K562 (cell line): ENCODE results near the gene IFITM2. TPM values are rescaled to one million over a fixed set of nuclear protein-coding genes. Genes with fewer than 3 reads are reported as not detected.

ENCODE experiments used
- ATAC-seq: fragments of 200-7000 bp; cut with Tn5 transposase; 3 replicates; pipeline ENCODE4 v1.9.1; 2020; ENCODE audit warnings: moderate library complexity
- BruUV-seq: library from RNA; stranded (reverse); fragments of 400-500 nt; replicated peaks from 2 replicates; lab custom pipeline; 2021; lab: Mats Ljungman, UMichigan
- CTCF ChIA-PET: fragments of 300-600 bp; formaldehyde crosslinking; extraction: SDS; loops from one replicate; lab custom pipeline; 2021; ENCODE audit warnings: low intra/inter-chr PET ratio; lab: Yijun Ruan, JAX
- POLR2A ChIA-PET: fragments of 300-600, 350-650 bp; sonication (Branson Sonifier 250); formaldehyde crosslinking; extraction: SDS; loops from one replicate; lab custom pipeline; 2021; ENCODE audit warnings: antibody characterized with exemption, inconsistent platforms; lab: Yijun Ruan, JAX
- DNase-seq, 4 experiments: peaks; one replicate each; pipeline versions ENCODE4 v3.0.0 to v3.0.0-alpha.2; 2011 to 2018; ENCODE audit warnings: low spot score in 3 of 4, mixed read lengths in 3 of 4; ENCODE audit errors: extremely low read depth in 1 of 4
- FAIRE-seq: peaks from 2 replicates; lab custom pipeline; 2011; peaks lifted over from hg19 to GRCh38; lab: Jason Lieb, UNC
- H2AFZ ChIP-seq: 2 replicates; pipeline ENCODE4 v1.6.0; 2011; ENCODE audit warnings: low read depth, low read length, control low read depth, inconsistent platforms
- H3K27ac ChIP-seq: fragments of 200-600 bp; 3 replicates; pipeline ENCODE4 v1.8.0; 2011; ENCODE audit warnings: low read depth, mild to moderate bottlenecking, control low read depth, inconsistent platforms, low read length, moderate library complexity, mixed read lengths; ENCODE audit errors: extremely low read depth
- H3K27me3 ChIP-seq, 2 experiments: fragments of 300-600 bp in 1 of 2; 2 replicates in 1 of 2; 3 replicates in 1 of 2; pipeline versions ENCODE4 v1.6.0 to v1.8.0; 2011; ENCODE audit warnings: inconsistent platforms in 2 of 2, low read length in 2 of 2, mild to moderate bottlenecking in 1 of 2, mixed read lengths in 1 of 2, moderate library complexity in 1 of 2; ENCODE audit not compliant: control insufficient read depth in 2 of 2, insufficient read depth in 2 of 2
- H3K36me3 ChIP-seq: fragments of 300-600 bp; 3 replicates; pipeline ENCODE4 v1.8.0; 2011; ENCODE audit warnings: mild to moderate bottlenecking, low read length, inconsistent platforms; ENCODE audit not compliant: control insufficient read depth, insufficient read depth
- H3K4me1 ChIP-seq, 2 experiments: fragments of 200-600 bp in 1 of 2; replicated peaks in 1 of 2; 2 replicates in 1 of 2; 3 replicates in 1 of 2; pipeline versions ENCODE4 v1.5.1 to v1.8.0; 2011; ENCODE audit warnings: inconsistent platforms in 2 of 2, low read length in 2 of 2, mild to moderate bottlenecking in 1 of 2, mixed read lengths in 1 of 2, moderate library complexity in 1 of 2; ENCODE audit not compliant: control insufficient read depth in 2 of 2, insufficient read depth in 2 of 2
- H3K4me2 ChIP-seq: 2 replicates; pipeline ENCODE4 v1.6.1; 2011; ENCODE audit warnings: low read length, control low read depth, inconsistent platforms, mixed read lengths; ENCODE audit not compliant: insufficient read depth
- H3K4me3 ChIP-seq: fragments of 200-600 bp; sonication (generic), shearing (Covaris generic); 2 replicates; pipeline ENCODE4 v1.5.1; 2016; ENCODE audit warnings: control low read depth, inconsistent platforms
- H3K79me2 ChIP-seq: fragments of 200-600 bp; 3 replicates; pipeline ENCODE4 v1.8.0; 2011; ENCODE audit warnings: low read length, inconsistent platforms; ENCODE audit not compliant: control insufficient read depth, insufficient read depth
- H3K9ac ChIP-seq, 2 experiments: 2 replicates each; pipeline versions ENCODE4 v1.6.0 to v1.6.1; 2011; ENCODE audit warnings: low read depth in 2 of 2, low read length in 2 of 2, control low read depth in 1 of 2, inconsistent platforms in 1 of 2, mild to moderate bottlenecking in 1 of 2, mixed read lengths in 1 of 2; ENCODE audit not compliant: insufficient read depth in 1 of 2
- H3K9me1 ChIP-seq: one replicate; pipeline ENCODE4 v1.6.0; 2011; ENCODE audit warnings: inconsistent platforms, mild to moderate bottlenecking, low read length, moderate library complexity; ENCODE audit not compliant: control insufficient read depth, insufficient read depth
- H3K9me3 ChIP-seq: replicated peaks from 2 replicates; pipeline ENCODE4 v1.5.1; 2011; ENCODE audit warnings: low read depth, low read length, inconsistent platforms; ENCODE audit not compliant: control insufficient read depth, insufficient read depth
- H4K20me1 ChIP-seq: replicated peaks from 2 replicates; pipeline ENCODE4 v1.6.1; 2011; ENCODE audit warnings: low read length, inconsistent platforms, mixed read lengths; ENCODE audit not compliant: control insufficient read depth, insufficient read depth
- L3MBTL2 ChIP-seq: fragments of 450-650 bp; IDR thresholded peaks from 2 replicates; pipeline ENCODE4 v1.6.1; 2016; ENCODE audit warnings: mild to moderate bottlenecking, moderate library complexity
- PRDM10 ChIP-seq: fragments of 450-650 bp; IDR thresholded peaks from 2 replicates; pipeline ENCODE4 v1.6.1; 2018; ENCODE audit not compliant: partially characterized antibody
- PURB ChIP-seq: sonication (generic); formaldehyde crosslinking; IDR thresholded peaks from 2 replicates; pipeline ENCODE4 v1.9.0; 2021; ENCODE audit warnings: low read depth, mild to moderate bottlenecking, missing genetic modification reagents
- RFX7 ChIP-seq: fragments of 250-450 bp; sonication (Bioruptor Pico); IDR thresholded peaks from 2 replicates; pipeline ENCODE4 v1.5.1; 2021; ENCODE audit warnings: mild to moderate bottlenecking
- TSC22D4 ChIP-seq: fragments of 450-650 bp; IDR thresholded peaks from 2 replicates; pipeline ENCODE4 v1.6.1; 2016; ENCODE audit warnings: missing genetic modification characterization, missing biosample characterization, control low read depth
- ZFP1 ChIP-seq: fragments of 450-650 bp; formaldehyde crosslinking; IDR thresholded peaks from 2 replicates; pipeline ENCODE4 v1.4.0; 2020; ENCODE audit warnings: mild to moderate bottlenecking, mixed read lengths
- ZNF75A ChIP-seq: fragments of 450-650 bp; formaldehyde crosslinking; IDR thresholded peaks from 2 replicates; pipeline ENCODE4 v1.4.0; 2020; ENCODE audit warnings: mild to moderate bottlenecking
- WGBS: fragments of 100-300 bp; shearing (Covaris generic); methylation state at CpG from one replicate; pipeline ENCODE4 v1.1.6; 2016; ENCODE audit warnings: low coverage, mixed read lengths; ENCODE audit not compliant: insufficient coverage; ENCODE audit errors: missing lambda C conversion rate; 5-methylcytosine and 5-hydroxymethylcytosine counted together
- in situ Hi-C: fragments of 300-500 bp; cut with MboI; formaldehyde crosslinking; loops from 4 replicates; pipeline ENCODE4 v1.15.0; 2018; ENCODE audit warnings: inconsistent platforms, mixed read lengths
- intact Hi-C: fragments of 100-400 bp; cut with micrococcal nuclease; formaldehyde crosslinking; loops from 2 replicates; pipeline ENCODE4 v1.14.2; 2022
- polyA plus RNA-seq, 8 experiments: library from polyadenylated mRNA; depleted of rRNA in 4 of 8; stranded (reverse) in 5 of 8; unstranded in 3 of 8; fragments of >200 nt; fragmentation: Nextera tagmentation in 2 of 8; fragmentation: Illumina TruSeq in 1 of 8; extraction: Ambion mirVana in 2 of 8; extraction: Trizol in 1 of 8; gene quantifications; 2 replicates each; pipeline versions ENCODE4 v1.2.1 to v1.2.3, GENCODE V29; 2011 to 2014; ENCODE audit warnings: inconsistent platforms in 1 of 8, missing spikeins in 1 of 8
- total RNA-seq, 7 experiments: library from RNA; depleted of rRNA in 6 of 7; stranded (reverse); fragments of >200 nt in 6 of 7; fragmentation: Illumina TruSeq in 2 of 7; extraction: Trizol in 2 of 7; gene quantifications; 2 replicates each; pipeline versions ENCODE4 v1.2.1 to v1.2.3, GENCODE V29; 2011 to 2021; ENCODE audit warnings: low replicate concordance in 1 of 7
- TF ChIP-seq, protein P1 (sequence below): fragments of 450-650 bp; IDR thresholded peaks from 2 replicates; pipeline ENCODE4 v1.6.1; 2016; ENCODE audit warnings: borderline replicate concordance
- TF ChIP-seq, protein P2 (sequence below): fragments of 450-650 bp; formaldehyde crosslinking; IDR thresholded peaks from 2 replicates; pipeline ENCODE4 v1.4.0; 2020; ENCODE audit warnings: mild to moderate bottlenecking, moderate library complexity
- TF ChIP-seq, protein P3 (sequence below): fragments of 250-450 bp; sonication (Bioruptor Pico); IDR thresholded peaks from 2 replicates; pipeline ENCODE4 v1.8.0; 2022; ENCODE audit warnings: inconsistent platforms

IFITM2 gene
- total and polyA plus RNA-seq, 9 of the 15 experiments (the other 6 are each of a cell fraction or from before 2014, with no cell fraction given) = 52.8 to 4,872 (median 356) TPM

DNA sequence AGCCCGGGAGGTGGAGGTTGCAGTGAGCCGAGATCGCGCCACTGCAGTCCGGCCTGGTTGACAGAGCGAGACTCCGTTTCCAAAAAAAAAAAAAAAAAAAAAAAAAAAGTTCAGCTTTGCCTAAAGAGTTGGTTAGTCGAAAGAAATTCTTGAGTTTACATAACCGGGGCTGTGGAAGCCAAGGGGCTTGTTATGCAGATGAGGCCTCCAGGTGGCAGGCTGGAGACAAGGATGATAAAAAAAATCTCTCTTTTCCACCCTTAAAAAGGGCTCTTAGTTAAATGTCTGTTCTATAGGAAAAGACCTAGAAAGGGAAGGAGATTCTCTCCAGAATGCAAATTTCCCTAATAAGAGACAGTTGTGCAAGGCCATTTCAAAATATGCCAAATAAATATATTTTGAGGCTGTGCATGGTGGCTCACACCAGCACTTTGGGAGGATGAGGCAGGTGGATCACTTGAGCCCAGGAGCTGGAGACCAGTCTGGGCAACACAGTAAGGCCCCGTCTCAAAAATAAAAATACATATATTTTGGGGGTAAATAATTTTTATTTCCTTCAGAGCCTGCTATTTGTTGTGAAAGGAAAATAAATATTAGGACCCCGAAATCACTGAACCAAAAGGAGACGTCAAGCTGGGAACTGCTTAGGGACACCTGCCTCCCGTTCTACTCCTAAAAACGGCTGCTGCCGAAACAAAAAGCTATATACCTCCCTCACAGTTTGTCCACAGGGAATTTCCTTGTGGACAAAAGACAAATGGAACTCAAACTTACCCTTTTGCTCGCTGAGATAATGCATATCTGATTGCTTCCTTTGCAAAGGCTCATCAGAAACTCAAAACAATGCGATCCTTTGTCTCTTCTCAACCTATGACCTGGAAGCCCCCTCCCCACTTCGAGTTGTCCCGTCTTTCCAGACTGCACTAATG is 2.4 kb upstream of the IFITM2 start:
- Histone ChIP-seq H3K4me3 (no peak overlapping the region), H2AFZ (peak overlapping the region; percentile 84), H3K79me2 (peaks cover 21% of the 10 kb centered on the region), H3K9ac (no peak overlapping the region; a peak in 1 of 4 replicates), H3K9me1 (no peaks in the 10 kb centered on the region), H3K36me3 (0 out of 3 replicates have a peak, but pooled peaks cover 3% of the 10 kb centered on the region), H3K27ac (no peak overlapping the region), H3K4me2 (no peak overlapping the region), H4K20me1 (no peaks in the 10 kb centered on the region), H3K4me1 (peaks cover 19 to 40% of the 10 kb centered on the region in 2 experiments), H3K27me3 (no peaks in the 10 kb centered on the region), H3K9me3 (no peaks in the 10 kb centered on the region; the same call in 1 of the 2 replicates)
- ChIA-PET POLR2A (interaction anchor here (0.9 to 2.1 kb wide), 6 partner anchors 10 to 201 kb away, joined by 3 to 10 read pairs (median 4); partner anchors contain the start of genes BET1L and RIC8A), CTCF (interaction anchor here (0.7 to 0.9 kb wide), 3 partner anchors 50 to 143 kb away, joined by 3 to 6 read pairs (median 4); no protein-coding TSS in a partner anchor)
- ATAC-seq (peak; percentile 63), DNase-seq (peak; percentile 56 to 79 (median 68)), FAIRE-seq (peak; percentile 11)
- in situ Hi-C loops = no loop called here
- WGBS = 42% methylated on average over 14 of the region's 19 CpGs
- intact Hi-C loops = loop anchor here (2.0 kb wide), 1 partner anchor 50 kb away; no protein-coding TSS in a partner anchor
- BruUV-seq = no TSS peak
- TF ChIP-seq TSC22D4 (tag) = no peak
- TF ChIP-seq RFX7 = no peak
- no peak for TF ChIP-seq ZFP1
- TF ChIP-seq PURB (CRISPR knock-in tag) = no peak
- no peak for TF ChIP-seq L3MBTL2
- TF ChIP-seq ZNF75A (CRISPR knock-in tag) = no peak
- TF ChIP-seq, protein P1, sequence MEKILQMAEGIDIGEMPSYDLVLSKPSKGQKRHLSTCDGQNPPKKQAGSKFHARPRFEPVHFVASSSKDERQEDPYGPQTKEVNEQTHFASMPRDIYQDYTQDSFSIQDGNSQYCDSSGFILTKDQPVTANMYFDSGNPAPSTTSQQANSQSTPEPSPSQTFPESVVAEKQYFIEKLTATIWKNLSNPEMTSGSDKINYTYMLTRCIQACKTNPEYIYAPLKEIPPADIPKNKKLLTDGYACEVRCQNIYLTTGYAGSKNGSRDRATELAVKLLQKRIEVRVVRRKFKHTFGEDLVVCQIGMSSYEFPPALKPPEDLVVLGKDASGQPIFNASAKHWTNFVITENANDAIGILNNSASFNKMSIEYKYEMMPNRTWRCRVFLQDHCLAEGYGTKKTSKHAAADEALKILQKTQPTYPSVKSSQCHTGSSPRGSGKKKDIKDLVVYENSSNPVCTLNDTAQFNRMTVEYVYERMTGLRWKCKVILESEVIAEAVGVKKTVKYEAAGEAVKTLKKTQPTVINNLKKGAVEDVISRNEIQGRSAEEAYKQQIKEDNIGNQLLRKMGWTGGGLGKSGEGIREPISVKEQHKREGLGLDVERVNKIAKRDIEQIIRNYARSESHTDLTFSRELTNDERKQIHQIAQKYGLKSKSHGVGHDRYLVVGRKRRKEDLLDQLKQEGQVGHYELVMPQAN = no peak
- TF ChIP-seq, protein P2, sequence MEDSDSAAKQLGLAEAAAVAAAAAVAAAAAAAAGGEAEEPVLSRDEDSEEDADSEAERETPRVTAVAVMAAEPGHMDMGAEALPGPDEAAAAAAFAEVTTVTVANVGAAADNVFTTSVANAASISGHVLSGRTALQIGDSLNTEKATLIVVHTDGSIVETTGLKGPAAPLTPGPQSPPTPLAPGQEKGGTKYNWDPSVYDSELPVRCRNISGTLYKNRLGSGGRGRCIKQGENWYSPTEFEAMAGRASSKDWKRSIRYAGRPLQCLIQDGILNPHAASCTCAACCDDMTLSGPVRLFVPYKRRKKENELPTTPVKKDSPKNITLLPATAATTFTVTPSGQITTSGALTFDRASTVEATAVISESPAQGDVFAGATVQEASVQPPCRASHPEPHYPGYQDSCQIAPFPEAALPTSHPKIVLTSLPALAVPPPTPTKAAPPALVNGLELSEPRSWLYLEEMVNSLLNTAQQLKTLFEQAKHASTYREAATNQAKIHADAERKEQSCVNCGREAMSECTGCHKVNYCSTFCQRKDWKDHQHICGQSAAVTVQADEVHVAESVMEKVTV (CRISPR knock-in tag) = peak; percentile 24; the same call in 1 of the 2 replicates
- TF ChIP-seq, protein P3, sequence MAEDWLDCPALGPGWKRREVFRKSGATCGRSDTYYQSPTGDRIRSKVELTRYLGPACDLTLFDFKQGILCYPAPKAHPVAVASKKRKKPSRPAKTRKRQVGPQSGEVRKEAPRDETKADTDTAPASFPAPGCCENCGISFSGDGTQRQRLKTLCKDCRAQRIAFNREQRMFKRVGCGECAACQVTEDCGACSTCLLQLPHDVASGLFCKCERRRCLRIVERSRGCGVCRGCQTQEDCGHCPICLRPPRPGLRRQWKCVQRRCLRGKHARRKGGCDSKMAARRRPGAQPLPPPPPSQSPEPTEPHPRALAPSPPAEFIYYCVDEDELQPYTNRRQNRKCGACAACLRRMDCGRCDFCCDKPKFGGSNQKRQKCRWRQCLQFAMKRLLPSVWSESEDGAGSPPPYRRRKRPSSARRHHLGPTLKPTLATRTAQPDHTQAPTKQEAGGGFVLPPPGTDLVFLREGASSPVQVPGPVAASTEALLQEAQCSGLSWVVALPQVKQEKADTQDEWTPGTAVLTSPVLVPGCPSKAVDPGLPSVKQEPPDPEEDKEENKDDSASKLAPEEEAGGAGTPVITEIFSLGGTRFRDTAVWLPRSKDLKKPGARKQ = no peak
- no peak for TF ChIP-seq PRDM10
